OCI-LY7 (cell line): ENCODE results near the gene CLDN1. TPM values are rescaled to one million over a fixed set of nuclear protein-coding genes. Genes with fewer than 3 reads are reported as not detected.

Experiments
- BruUV-seq: library from RNA; stranded (reverse); fragments of 400-500 nt; replicated peaks from 2 replicates; lab custom pipeline; 2021; lab: Mats Ljungman, UMichigan
- CTCF ChIA-PET: fragments of 300-600 bp; sonication (Branson Sonifier 250); formaldehyde crosslinking; loops from one replicate; lab custom pipeline; 2022; ENCODE audit warnings: antibody characterized with exemption; ENCODE audit not compliant: unreplicated experiment; lab: Charles Lee
- POLR2A ChIA-PET: fragments of 300-600 bp; sonication (Branson Sonifier 250); formaldehyde crosslinking; loops from one replicate; lab custom pipeline; 2022; ENCODE audit warnings: antibody characterized with exemption; lab: Charles Lee
- DNase-seq: peaks from one replicate; pipeline ENCODE4 v3.0.0-alpha.2; 2015; ENCODE audit warnings: low spot score
- H2AFZ ChIP-seq: fragments of 200-600 bp; sonication (generic), shearing (Covaris generic); 2 replicates; pipeline ENCODE4 v1.6.1; 2014; ENCODE audit warnings: mild to moderate bottlenecking, antibody characterized with exemption, low read length, moderate library complexity
- H3K27ac ChIP-seq: fragments of 200-600 bp; sonication (generic); 2 replicates; pipeline ENCODE4 v1.5.1; 2014; ENCODE audit warnings: mixed run types, low read depth, mild to moderate bottlenecking, moderate library complexity, low read length, inconsistent platforms; ENCODE audit not compliant: poor library complexity, severe bottlenecking
- H3K36me3 ChIP-seq: fragments of 200-600 bp; sonication (generic); 2 replicates; pipeline ENCODE4 v1.6.1; 2014; ENCODE audit warnings: mild to moderate bottlenecking, antibody characterized with exemption, low read length, moderate library complexity, mixed read lengths; ENCODE audit not compliant: insufficient read depth
- H3K4me1 ChIP-seq: fragments of 200-600 bp; sonication (generic); 2 replicates; pipeline ENCODE4 v1.5.1; 2014; ENCODE audit warnings: mild to moderate bottlenecking, low read length; ENCODE audit not compliant: insufficient read depth, poor library complexity, severe bottlenecking
- H3K4me2 ChIP-seq: fragments of 200-600 bp; sonication (generic); 2 replicates; pipeline ENCODE4 v1.6.1; 2014; ENCODE audit warnings: mild to moderate bottlenecking, low read length
- H3K4me3 ChIP-seq: fragments of 200-600 bp; sonication (generic); 2 replicates; pipeline ENCODE4 v1.5.1; 2014; ENCODE audit warnings: mild to moderate bottlenecking, low read depth, low read length; ENCODE audit not compliant: poor library complexity, severe bottlenecking
- H3K79me2 ChIP-seq: fragments of 200-600 bp; sonication (generic); 2 replicates; pipeline ENCODE4 v1.6.1; 2016; ENCODE audit warnings: low read depth, mild to moderate bottlenecking, low read length, moderate library complexity, mixed read lengths; ENCODE audit not compliant: insufficient read depth
- H3K9me2 ChIP-seq: fragments of 200-600 bp; sonication (generic); 2 replicates; pipeline ENCODE4 v1.6.1; 2016; ENCODE audit warnings: mild to moderate bottlenecking, low read length, mixed read lengths; ENCODE audit not compliant: insufficient read depth
- H3K9me3 ChIP-seq: fragments of 200-600 bp; sonication (generic); 2 replicates; pipeline ENCODE4 v1.6.1; 2014; ENCODE audit warnings: mild to moderate bottlenecking, mixed run types, low read length, mixed read lengths
- H4K20me1 ChIP-seq: fragments of 200-600 bp; sonication (generic); 2 replicates; pipeline ENCODE4 v1.6.1; 2014; ENCODE audit warnings: mild to moderate bottlenecking, antibody characterized with exemption, low read length, moderate library complexity, mixed read lengths; ENCODE audit not compliant: insufficient read depth
- CTCF ChIP-seq: fragments of 200-600 bp; sonication (generic); conservative IDR thresholded peaks from 2 replicates; pipeline ENCODE4 v1.5.1; 2014; ENCODE audit warnings: mild to moderate bottlenecking, antibody characterized with exemption, low read length, moderate library complexity, mixed read lengths
- EZH2phosphoT487 ChIP-seq: fragments of 200-600 bp; sonication (generic); IDR thresholded peaks from 2 replicates; pipeline ENCODE4 v1.6.1; 2018; ENCODE audit warnings: low read depth, borderline replicate concordance, mild to moderate bottlenecking, mixed run types, antibody characterized with exemption, low read length, moderate library complexity, mixed read lengths
- intact Hi-C: fragments of 100-400 bp; cut with micrococcal nuclease; formaldehyde crosslinking; loops from one replicate; pipeline ENCODE4 v1.10.0; 2022; ENCODE audit not compliant: unreplicated experiment
- total RNA-seq, 2 experiments: library from RNA; depleted of rRNA in 1 of 2; stranded (reverse); fragments of >200 nt in 1 of 2; shearing (Covaris generic) in 1 of 2; gene quantifications; 2 replicates each; pipeline ENCODE4 v1.2.3, GENCODE V29; 2014 to 2022

Gene CLDN1
- total RNA-seq, 2 experiments from 2014 or later: not detected

- BruUV-seq: no TSS peak
These were observed 32.3 kb downstream of the CLDN1 start for GRCh38 chr3:190289989-190290388.

GRCh38 chr3:190288836-190289235, 33.4 kb downstream of the CLDN1 start:
- H3K4me2 ChIP-seq: no peak overlapping the region
- no peak overlapping the region for H2AFZ ChIP-seq
- no peaks in the 10 kb centered on the region for H3K9me2 ChIP-seq
- H3K79me2 ChIP-seq: no peaks in the 10 kb centered on the region
- no peak overlapping the region for H3K4me3 ChIP-seq
- TF ChIP-seq CTCF (no peak), EZH2phosphoT487 (no peak)
- no peaks in the 10 kb centered on the region for H4K20me1 ChIP-seq
- no peaks in the 10 kb centered on the region for H3K9me3 ChIP-seq
- CTCF ChIA-PET: no interaction called here
- intact Hi-C loops: no loop called here
- DNase-seq: no peak
- no TSS peak for BruUV-seq
- H3K36me3 ChIP-seq: no peaks in the 10 kb centered on the region
- POLR2A ChIA-PET: no interaction called here
- H3K4me1 ChIP-seq: no peaks in the 10 kb centered on the region
- no peak overlapping the region for H3K27ac ChIP-seq

More at GRCh38 chr3:190289989-190290388, 32.3 kb downstream of the CLDN1 start:
- H3K79me2 ChIP-seq: no peaks in the 10 kb centered on the region
- ChIA-PET POLR2A (interaction anchor here (0.6 to 0.7 kb wide), 2 partner anchors 239 to 284 kb away, joined by 3 read pairs; no protein-coding TSS in a partner anchor), CTCF (no interaction called here)
- no peak for DNase-seq
- no peak overlapping the region for H3K27ac ChIP-seq
- no peaks in the 10 kb centered on the region for H3K36me3 ChIP-seq
- H2AFZ ChIP-seq: no peak overlapping the region
- no peak overlapping the region for H3K4me3 ChIP-seq
- H3K4me2 ChIP-seq: no peak overlapping the region
- no peaks in the 10 kb centered on the region for H3K4me1 ChIP-seq
- TF ChIP-seq CTCF (no peak), EZH2phosphoT487 (no peak)
- no peaks in the 10 kb centered on the region for H3K9me3 ChIP-seq
- intact Hi-C loops: no loop called here
- no peaks in the 10 kb centered on the region for H3K9me2 ChIP-seq
- H4K20me1 ChIP-seq: no peaks in the 10 kb centered on the region

- intact Hi-C loops: no loop called here
- no peak overlapping the region for H3K27ac ChIP-seq
- H3K9me2 ChIP-seq: no peaks in the 10 kb centered on the region
- ChIA-PET POLR2A (no interaction called here), CTCF (no interaction called here)
- no peaks in the 10 kb centered on the region for H3K4me1 ChIP-seq
- BruUV-seq: no TSS peak
- H3K79me2 ChIP-seq: no peaks in the 10 kb centered on the region
- H3K4me2 ChIP-seq: no peak overlapping the region
- TF ChIP-seq CTCF: no peak
- no peak for TF ChIP-seq EZH2phosphoT487
- peak; percentile 1 for DNase-seq
- H3K36me3 ChIP-seq: no peaks in the 10 kb centered on the region
- H3K4me3 ChIP-seq: no peak overlapping the region
- H2AFZ ChIP-seq: no peak overlapping the region
- no peaks in the 10 kb centered on the region for H4K20me1 ChIP-seq
- no peaks in the 10 kb centered on the region for H3K9me3 ChIP-seq
These were observed 36.2 kb downstream of the CLDN1 start for GRCh38 chr3:190286014-190286413.
